Activated naive CD8-positive, alpha-beta T cell (primary cell): ENCODE data around the gene NECAB3.

ENCODE experiments used
- H3K27ac Mint-ChIP-seq: one replicate; pipeline ENCODE4 v1.8.0; 2021; ENCODE audit warnings: mixed read lengths
- H3K27me3 Mint-ChIP-seq: one replicate; pipeline ENCODE4 v1.8.0; 2021; ENCODE audit warnings: mixed read lengths
- H3K36me3 Mint-ChIP-seq: one replicate; pipeline ENCODE4 v1.8.0; 2021; ENCODE audit warnings: mixed read lengths
- H3K4me1 Mint-ChIP-seq: one replicate; pipeline ENCODE4 v1.8.0; 2021; ENCODE audit warnings: low read depth, mixed read lengths
- H3K4me3 Mint-ChIP-seq: one replicate; pipeline ENCODE4 v1.8.0; 2021; ENCODE audit warnings: mild to moderate bottlenecking, mixed read lengths
- H3K9me3 Mint-ChIP-seq: one replicate; pipeline ENCODE4 v1.8.0; 2021; ENCODE audit warnings: low read depth, mixed read lengths

Gene NECAB3

GRCh38 chr20:33667676-33668465, 6.4 kb downstream of the NECAB3 start:
- H3K4me3 Mint-ChIP-seq: peak overlapping the region; percentile 82
- H3K9me3 Mint-ChIP-seq: no peaks in the 10 kb centered on the region
- H3K27ac Mint-ChIP-seq: peak overlapping the region; percentile 64
- peaks cover 25% of the 10 kb centered on the region for H3K4me1 Mint-ChIP-seq
- no peaks in the 10 kb centered on the region for H3K27me3 Mint-ChIP-seq
- no peaks in the 10 kb centered on the region for H3K36me3 Mint-ChIP-seq

- Mint-ChIP-seq H3K4me1 (peaks cover 26% of the 10 kb centered on the region), H3K36me3 (no peaks in the 10 kb centered on the region), H3K4me3 (peak overlapping the region; percentile 82), H3K9me3 (no peaks in the 10 kb centered on the region), H3K27ac (peak overlapping the region; percentile 64), H3K27me3 (no peaks in the 10 kb centered on the region)
Observed at GRCh38 chr20:33667245-33667675, 7.0 kb downstream of the NECAB3 start.

GRCh38 chr20:33666293-33667244, 7.7 kb downstream of the NECAB3 start, which contains the start of gene ACTL10:
TSS of gene ACTL10 (plus strand) at chr20:33666943. CDS start at chr20:33667498, 555 bp downstream.
- Mint-ChIP-seq H3K27me3 (no peaks in the 10 kb centered on the region), H3K9me3 (no peaks in the 10 kb centered on the region), H3K36me3 (no peaks in the 10 kb centered on the region)

GRCh38 chr20:33664762-33665144, 9.5 kb downstream of the NECAB3 start:
- Mint-ChIP-seq H3K36me3 (no peaks in the 10 kb centered on the region), H3K27ac (peak overlapping the region; percentile 86), H3K27me3 (no peaks in the 10 kb centered on the region), H3K4me1 (peaks cover 26% of the 10 kb centered on the region), H3K9me3 (no peaks in the 10 kb centered on the region), H3K4me3 (peak overlapping the region; percentile 84)

More at GRCh38 chr20:33666293-33667244, 7.7 kb downstream of the NECAB3 start, which contains the start of gene ACTL10:
- peaks cover 26% of the 10 kb centered on the region for H3K4me1 Mint-ChIP-seq
- H3K27ac Mint-ChIP-seq: peak within 1 kb of the TSS; percentile 89
- H3K4me3 Mint-ChIP-seq: peak within 1 kb of the TSS; percentile 94

GRCh38 chr20:33664085-33664761, 10.0 kb downstream of the NECAB3 start:
- Mint-ChIP-seq H3K4me1 (peaks cover 26% of the 10 kb centered on the region), H3K27ac (peak overlapping the region; percentile 86), H3K36me3 (no peaks in the 10 kb centered on the region), H3K27me3 (no peaks in the 10 kb centered on the region), H3K4me3 (peak overlapping the region; percentile 84), H3K9me3 (no peaks in the 10 kb centered on the region)

GRCh38 chr20:33663161-33664084, 10.8 kb downstream of the NECAB3 start:
- peak overlapping the region; percentile 64 for H3K27ac Mint-ChIP-seq
- H3K27me3 Mint-ChIP-seq: no peaks in the 10 kb centered on the region
- H3K9me3 Mint-ChIP-seq: no peaks in the 10 kb centered on the region
- peaks cover 25% of the 10 kb centered on the region for H3K4me1 Mint-ChIP-seq
- H3K4me3 Mint-ChIP-seq: peak overlapping the region; percentile 84
- H3K36me3 Mint-ChIP-seq: no peaks in the 10 kb centered on the region

- Mint-ChIP-seq H3K27me3 (no peaks in the 10 kb centered on the region), H3K9me3 (no peaks in the 10 kb centered on the region), H3K36me3 (no peaks in the 10 kb centered on the region), H3K27ac (peak within 1 kb of the TSS; percentile 87), H3K4me3 (peak within 1 kb of the TSS; percentile 84), H3K4me1 (peaks cover 23% of the 10 kb centered on the region)
Observed at GRCh38 chr20:33662172-33662571, 12.1 kb downstream of the NECAB3 start, which contains the start of gene C20orf144. TSS of gene C20orf144 (plus strand) at chr20:33662327. CDS start at chr20:33662346, 19 bp downstream.

- Mint-ChIP-seq H3K4me1 (peaks cover 17% of the 10 kb centered on the region), H3K9me3 (no peaks in the 10 kb centered on the region), H3K27me3 (no peaks in the 10 kb centered on the region), H3K4me3 (no peak overlapping the region), H3K27ac (no peak overlapping the region), H3K36me3 (no peaks in the 10 kb centered on the region)
Observed at GRCh38 chr20:33660685-33661058, 13.6 kb downstream of the NECAB3 start.

GRCh38 chr20:33660035-33660684, 14.1 kb downstream of the NECAB3 start:
- H3K9me3 Mint-ChIP-seq: no peaks in the 10 kb centered on the region
- H3K27ac Mint-ChIP-seq: no peak overlapping the region
- no peaks in the 10 kb centered on the region for H3K36me3 Mint-ChIP-seq
- H3K4me1 Mint-ChIP-seq: peaks cover 14% of the 10 kb centered on the region
- H3K4me3 Mint-ChIP-seq: no peak overlapping the region
- H3K27me3 Mint-ChIP-seq: no peaks in the 10 kb centered on the region

- no peaks in the 10 kb centered on the region for H3K36me3 Mint-ChIP-seq
- peaks cover 8% of the 10 kb centered on the region for H3K4me1 Mint-ChIP-seq
- H3K9me3 Mint-ChIP-seq: no peaks in the 10 kb centered on the region
- H3K4me3 Mint-ChIP-seq: no peak overlapping the region
- H3K27me3 Mint-ChIP-seq: no peaks in the 10 kb centered on the region
- H3K27ac Mint-ChIP-seq: no peak overlapping the region
Observed at GRCh38 chr20:33659341-33660034, 14.7 kb downstream of the NECAB3 start.

GRCh38 chr20:33658929-33659328, 15.3 kb downstream of the NECAB3 start:
- Mint-ChIP-seq H3K27ac (no peak overlapping the region), H3K4me1 (peaks cover 5% of the 10 kb centered on the region), H3K36me3 (no peaks in the 10 kb centered on the region)

GRCh38 chr20:33658510-33658909, 15.7 kb downstream of the NECAB3 start:
- Mint-ChIP-seq H3K27me3 (no peaks in the 10 kb centered on the region), H3K9me3 (no peaks in the 10 kb centered on the region), H3K36me3 (no peaks in the 10 kb centered on the region), H3K4me1 (peaks cover 5% of the 10 kb centered on the region), H3K4me3 (no peak overlapping the region), H3K27ac (no peak overlapping the region)

More at GRCh38 chr20:33658929-33659328, 15.3 kb downstream of the NECAB3 start:
- Mint-ChIP-seq H3K27me3 (no peaks in the 10 kb centered on the region), H3K9me3 (no peaks in the 10 kb centered on the region), H3K4me3 (no peak overlapping the region)

- H3K27ac Mint-ChIP-seq: no peak overlapping the region
- H3K4me3 Mint-ChIP-seq: no peak overlapping the region
- H3K36me3 Mint-ChIP-seq: no peaks in the 10 kb centered on the region
- H3K9me3 Mint-ChIP-seq: no peaks in the 10 kb centered on the region
- H3K27me3 Mint-ChIP-seq: no peaks in the 10 kb centered on the region
- peaks cover 5% of the 10 kb centered on the region for H3K4me1 Mint-ChIP-seq
Observed at GRCh38 chr20:33657704-33658095, 16.5 kb downstream of the NECAB3 start.
